Right atrium auricular region (tissue), 2 donors: ENCODE measurements around the gene IQGAP2. TPM values are rescaled to one million over a fixed set of nuclear protein-coding genes. Genes with fewer than 3 reads are reported as not detected.

ENCODE experiments used
- DNase-seq: peaks from one replicate; pipeline ENCODE4 v3.0.0-alpha.2; 2019; ENCODE audit warnings: low spot score
- H3K27ac ChIP-seq, 2 donors: fragments of 200-600 bp; sonication (generic); 1 replicate in 1 of 2; 2 replicates in 1 of 2; pipeline ENCODE4 v1.5.1; 2016 to 2019
- H3K27me3 ChIP-seq, 2 donors: fragments of 200-600 bp; sonication (generic); one replicate each; pipeline versions ENCODE4 v1.5.1 to v1.6.0; 2017 to 2019
- H3K36me3 ChIP-seq: fragments of 200-600 bp; sonication (generic); one replicate; pipeline ENCODE4 v1.5.1; 2016
- H3K4me1 ChIP-seq, 2 donors: fragments of 200-600 bp; sonication (generic); one replicate each; pipeline versions ENCODE4 v1.5.1 to v1.6.0; 2017 to 2019
- H3K4me3 ChIP-seq, 2 donors: fragments of 200-600 bp; sonication (generic); 1 replicate in 1 of 2; 2 replicates in 1 of 2; pipeline ENCODE4 v1.5.1; 2017 to 2019; ENCODE audit warnings: mild to moderate bottlenecking in 1 of 2, moderate library complexity in 1 of 2
- H3K9me3 ChIP-seq, 2 donors: fragments of 200-600 bp; sonication (generic); one replicate each; pipeline ENCODE4 v1.5.1; 2019
- total RNA-seq, 2 donors: library from RNA; depleted of rRNA; stranded (reverse); fragments of >200 nt; gene quantifications; one replicate each; pipeline ENCODE4 v1.1.0, GENCODE V29; 2016
- TF ChIP-seq, protein P1 (sequence below), 2 donors: fragments of 200-600 bp; sonication (generic); IDR thresholded peaks; one replicate each; pipeline ENCODE4 v1.5.1; 2019; ENCODE audit warnings: antibody characterized with exemption in 2 of 2

Gene IQGAP2
- total RNA-seq, 2 donors from 2014 or later: 5.4 to 12.3 TPM

DNA sequence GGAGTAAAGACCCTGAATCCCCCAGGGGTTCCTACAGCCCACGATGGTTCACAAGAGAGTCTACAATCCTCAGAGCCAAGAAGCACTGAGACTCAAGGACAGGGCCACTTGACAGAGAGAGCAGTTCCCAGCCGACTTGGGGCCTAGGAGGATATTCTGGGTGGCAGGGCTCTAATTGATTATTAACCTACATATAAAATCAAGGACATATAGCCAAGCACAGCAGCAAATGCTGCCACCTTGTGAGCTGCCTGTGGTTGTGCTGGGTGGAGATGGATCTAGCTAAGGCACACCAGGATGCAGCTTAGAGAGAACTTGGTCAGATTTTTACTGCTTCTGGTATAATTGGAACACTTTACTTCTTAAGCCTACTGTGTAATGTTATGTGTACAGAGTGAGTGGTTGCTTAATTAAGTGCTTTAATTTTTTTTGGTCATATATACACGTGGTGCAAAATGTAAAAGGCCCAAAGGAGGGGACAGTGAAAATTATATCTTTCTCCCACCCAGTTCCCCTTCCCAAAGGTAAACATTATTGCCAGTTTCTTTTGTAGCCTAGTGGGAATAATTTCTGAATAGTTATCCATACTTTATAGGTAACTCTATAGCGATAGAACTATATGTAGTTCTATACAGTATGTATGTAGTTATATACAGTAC, 141.3 kb downstream of the IQGAP2 start:
- Histone ChIP-seq H3K27me3 (no peaks in the 10 kb centered on the region), H3K4me3 (no peak overlapping the region), H3K36me3 (no peaks in the 10 kb centered on the region), H3K27ac (no peak overlapping the region), H3K4me1 (no peaks in the 10 kb centered on the region), H3K9me3 (no peaks in the 10 kb centered on the region)
- DNase-seq: no peak
- TF ChIP-seq, protein P1, sequence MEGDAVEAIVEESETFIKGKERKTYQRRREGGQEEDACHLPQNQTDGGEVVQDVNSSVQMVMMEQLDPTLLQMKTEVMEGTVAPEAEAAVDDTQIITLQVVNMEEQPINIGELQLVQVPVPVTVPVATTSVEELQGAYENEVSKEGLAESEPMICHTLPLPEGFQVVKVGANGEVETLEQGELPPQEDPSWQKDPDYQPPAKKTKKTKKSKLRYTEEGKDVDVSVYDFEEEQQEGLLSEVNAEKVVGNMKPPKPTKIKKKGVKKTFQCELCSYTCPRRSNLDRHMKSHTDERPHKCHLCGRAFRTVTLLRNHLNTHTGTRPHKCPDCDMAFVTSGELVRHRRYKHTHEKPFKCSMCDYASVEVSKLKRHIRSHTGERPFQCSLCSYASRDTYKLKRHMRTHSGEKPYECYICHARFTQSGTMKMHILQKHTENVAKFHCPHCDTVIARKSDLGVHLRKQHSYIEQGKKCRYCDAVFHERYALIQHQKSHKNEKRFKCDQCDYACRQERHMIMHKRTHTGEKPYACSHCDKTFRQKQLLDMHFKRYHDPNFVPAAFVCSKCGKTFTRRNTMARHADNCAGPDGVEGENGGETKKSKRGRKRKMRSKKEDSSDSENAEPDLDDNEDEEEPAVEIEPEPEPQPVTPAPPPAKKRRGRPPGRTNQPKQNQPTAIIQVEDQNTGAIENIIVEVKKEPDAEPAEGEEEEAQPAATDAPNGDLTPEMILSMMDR (IDR thresholded peaks at IDR 0.05): peak in 1 of 2 donors; percentile 41

DNA sequence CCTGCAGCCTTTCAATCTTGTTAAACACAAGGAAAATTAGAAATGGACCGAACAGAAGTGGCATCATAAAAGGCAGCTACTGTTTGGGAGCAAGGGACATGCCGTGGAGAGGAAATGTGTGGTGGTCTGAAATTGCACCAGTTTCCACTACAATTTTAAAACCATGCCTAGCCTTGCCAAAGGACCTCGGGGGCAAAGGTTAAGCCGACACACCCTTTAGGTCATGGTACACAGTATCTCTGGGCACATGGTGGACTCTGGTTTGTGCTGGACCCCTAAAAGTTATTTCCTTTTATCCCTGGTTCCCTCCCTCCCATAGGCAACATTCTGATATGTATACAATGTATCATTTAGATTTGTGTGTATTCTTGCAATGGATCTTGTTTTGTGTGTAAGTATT, 142.1 kb downstream of the IQGAP2 start:
- Histone ChIP-seq H3K27ac (no peak overlapping the region), H3K4me3 (no peak overlapping the region), H3K36me3 (no peaks in the 10 kb centered on the region), H3K27me3 (no peaks in the 10 kb centered on the region), H3K4me1 (no peaks in the 10 kb centered on the region), H3K9me3 (no peaks in the 10 kb centered on the region)
- TF ChIP-seq, protein P1 (IDR thresholded peaks at IDR 0.05): no peak
- DNase-seq: no peak

DNA sequence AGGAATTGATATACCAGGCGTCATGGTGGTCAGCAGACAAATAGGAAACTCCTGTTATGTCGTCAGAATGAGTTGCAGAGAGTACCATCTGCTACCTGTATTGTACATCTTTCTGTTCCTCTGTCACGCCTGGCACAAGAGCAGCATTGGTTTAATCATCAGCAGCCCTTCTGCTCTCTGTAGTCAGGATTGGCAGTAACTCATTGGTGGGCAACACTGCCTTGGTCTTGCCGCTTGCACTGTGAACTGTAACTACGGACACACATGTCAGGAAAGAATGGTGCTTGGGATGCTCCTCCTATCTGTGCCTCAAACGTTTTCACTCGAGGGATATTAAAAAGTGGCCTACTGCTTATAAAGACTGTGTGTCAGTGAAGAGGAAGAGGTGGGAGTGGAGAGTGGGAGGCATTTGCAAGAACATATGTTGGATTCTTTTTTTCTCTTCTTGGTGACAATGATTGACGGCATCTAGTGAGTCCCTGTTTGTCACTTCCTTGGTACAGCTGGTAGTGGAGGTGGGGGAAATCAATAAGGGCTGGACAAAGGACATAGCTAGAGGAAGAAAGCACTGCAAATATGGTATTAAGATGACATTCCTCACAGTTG, 143.5 kb downstream of the IQGAP2 start:
- Histone ChIP-seq H3K9me3 (no peaks in the 10 kb centered on the region), H3K4me1 (no peaks in the 10 kb centered on the region), H3K27me3 (no peaks in the 10 kb centered on the region), H3K36me3 (no peaks in the 10 kb centered on the region), H3K4me3 (no peak overlapping the region), H3K27ac (peak overlapping the region; percentile 4 to 34)
- no peak for DNase-seq
- TF ChIP-seq, protein P1 (IDR thresholded peaks at IDR 0.05): no peak

DNA sequence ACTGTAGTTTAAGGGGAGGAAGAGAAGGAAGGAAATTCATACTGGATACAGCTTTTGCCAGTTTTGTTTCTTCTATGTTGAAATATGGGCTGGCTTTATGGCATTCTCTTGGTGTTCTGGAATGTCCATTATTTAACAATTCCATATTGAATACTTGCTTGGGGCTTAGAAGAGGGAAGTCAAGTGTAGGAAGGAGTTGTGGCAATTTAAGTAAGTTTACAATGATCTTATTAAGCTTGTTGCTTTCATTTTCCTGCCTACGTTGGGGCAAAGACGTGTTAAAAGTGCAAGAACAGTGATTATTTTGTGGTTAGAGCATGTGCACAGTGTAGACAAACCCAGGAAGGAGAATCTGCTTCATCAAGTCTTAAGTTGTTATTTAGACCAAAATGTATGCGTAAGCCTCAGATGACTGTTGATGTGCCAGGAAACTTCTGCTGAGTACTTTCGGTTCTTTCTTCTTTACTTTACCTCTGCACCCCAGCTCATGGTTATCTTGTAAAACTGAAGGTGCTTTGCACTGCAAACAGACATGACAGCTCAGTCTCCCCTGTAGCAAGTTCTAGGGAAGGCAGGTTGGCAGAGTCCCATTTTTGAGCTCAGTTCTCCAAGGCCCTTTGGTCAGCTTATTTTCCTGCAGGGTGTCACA, 144.3 kb downstream of the IQGAP2 start:
- H3K4me3 ChIP-seq: no peak overlapping the region
- H3K27me3 ChIP-seq: no peaks in the 10 kb centered on the region
- TF ChIP-seq, protein P1 (IDR thresholded peaks at IDR 0.05): no peak
- H3K36me3 ChIP-seq: no peaks in the 10 kb centered on the region
- DNase-seq: no peak
- peak overlapping the region; percentile 34 to 39 for H3K27ac ChIP-seq
- no peaks in the 10 kb centered on the region for H3K9me3 ChIP-seq
- H3K4me1 ChIP-seq: no peaks in the 10 kb centered on the region

DNA sequence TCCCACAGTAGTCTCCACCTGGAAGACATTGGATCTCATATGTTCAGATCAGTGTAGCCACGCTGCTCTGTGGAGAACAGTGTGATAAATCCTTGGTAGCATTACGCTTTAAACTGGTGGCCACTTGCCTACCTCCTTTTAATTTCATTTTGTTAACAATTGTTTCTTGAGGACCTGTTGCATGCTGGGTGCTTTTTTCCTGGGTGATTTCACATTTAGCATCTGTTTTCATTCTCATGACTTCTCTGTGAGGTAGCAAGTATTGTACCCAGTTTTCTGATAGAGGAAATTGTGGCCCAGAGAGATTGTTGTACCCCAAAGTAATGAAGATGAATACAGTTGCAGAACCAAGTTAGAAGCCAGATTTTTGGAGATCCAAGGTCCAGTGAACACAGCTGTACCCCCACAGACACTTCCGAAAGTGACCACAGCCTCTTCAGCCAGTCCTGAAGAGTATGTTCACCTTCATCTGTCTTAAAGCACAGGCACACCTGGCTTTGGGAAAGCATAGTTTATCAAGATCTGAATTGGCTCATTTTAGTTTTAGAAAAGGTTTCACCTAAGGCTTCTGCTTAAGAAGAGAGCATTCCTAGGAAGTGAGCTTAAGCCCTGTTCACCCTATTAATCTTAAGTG, 144.9 kb downstream of the IQGAP2 start:
- no peaks in the 10 kb centered on the region for H3K36me3 ChIP-seq
- no peak overlapping the region for H3K4me3 ChIP-seq
- peak overlapping the region in 1 of 2 donors; percentile 39 for H3K27ac ChIP-seq
- TF ChIP-seq, protein P1 (IDR thresholded peaks at IDR 0.05): no peak
- no peak for DNase-seq
- no peaks in the 10 kb centered on the region for H3K4me1 ChIP-seq
- no peaks in the 10 kb centered on the region for H3K27me3 ChIP-seq
- H3K9me3 ChIP-seq: no peaks in the 10 kb centered on the region
